Epithelial cell of prostate (primary cell): ENCODE results near the gene KCNH5.
A peak's percentile ranks its signal among the peaks of the same experiment; 100 is the strongest.

Experiments used
- DNase-seq: peaks from one replicate; pipeline ENCODE4 v3.0.0-alpha.2; 2011; ENCODE audit warnings: low read depth, low spot score
- H3K27ac ChIP-seq: fragments of 450-650 bp; 2 replicates; pipeline ENCODE4 v1.5.1; 2017; ENCODE audit warnings: mild to moderate bottlenecking

KCNH5 gene

GRCh38 chr14:62691647-62692489 is 353.4 kb downstream of the KCNH5 start:
- peak; percentile 96 for DNase-seq
- peak overlapping the region; percentile 91 for H3K27ac ChIP-seq

DNA sequence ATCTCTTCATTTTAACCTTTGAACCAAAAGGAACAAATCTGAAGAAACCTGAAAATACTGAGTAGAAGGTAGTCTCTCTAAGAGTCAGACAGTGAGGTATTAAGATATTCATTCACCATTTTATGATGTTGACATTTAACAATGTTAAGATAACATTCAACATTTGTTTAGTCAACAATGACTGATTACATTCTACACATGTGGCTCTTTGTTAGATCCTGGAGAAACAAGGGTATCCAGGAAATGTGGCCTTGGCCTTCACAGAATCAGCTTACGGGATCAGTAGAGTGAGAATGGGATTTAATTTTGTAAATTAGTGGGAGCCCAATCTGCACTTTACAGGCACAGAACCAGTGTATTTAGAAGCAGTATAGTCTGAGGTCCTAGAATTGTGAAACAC is 355.5 kb downstream of the KCNH5 start:
- no peak overlapping the region for H3K27ac ChIP-seq
- DNase-seq, result no peak

GRCh38 chr14:62687818-62688217 is 357.4 kb downstream of the KCNH5 start:
- DNase-seq, result no peak
- no peak overlapping the region for H3K27ac ChIP-seq

DNA sequence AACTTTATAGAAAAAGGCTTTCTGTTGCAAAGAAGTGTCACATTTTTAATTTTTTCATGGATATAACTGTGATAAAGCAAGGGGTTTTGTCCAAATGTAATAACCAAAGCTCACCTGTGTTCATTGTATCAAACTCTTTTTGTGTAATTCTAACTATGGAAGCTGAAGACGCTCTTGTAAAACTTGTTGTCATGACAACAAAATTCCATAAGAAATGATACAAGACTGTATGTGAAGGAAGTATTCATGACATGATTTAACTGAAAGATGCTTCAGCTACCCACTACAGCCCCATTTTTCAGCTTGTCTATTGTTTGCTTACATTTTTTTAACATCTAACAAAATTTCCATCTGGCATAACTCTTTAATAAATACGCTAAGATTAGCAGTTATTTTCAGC is 360.9 kb downstream of the KCNH5 start:
- DNase-seq, result no peak
- H3K27ac ChIP-seq, result no peak overlapping the region

GRCh38 chr14:62682208-62682607 is 363.1 kb downstream of the KCNH5 start:
- no peak for DNase-seq
- H3K27ac ChIP-seq, result no peak overlapping the region

DNA sequence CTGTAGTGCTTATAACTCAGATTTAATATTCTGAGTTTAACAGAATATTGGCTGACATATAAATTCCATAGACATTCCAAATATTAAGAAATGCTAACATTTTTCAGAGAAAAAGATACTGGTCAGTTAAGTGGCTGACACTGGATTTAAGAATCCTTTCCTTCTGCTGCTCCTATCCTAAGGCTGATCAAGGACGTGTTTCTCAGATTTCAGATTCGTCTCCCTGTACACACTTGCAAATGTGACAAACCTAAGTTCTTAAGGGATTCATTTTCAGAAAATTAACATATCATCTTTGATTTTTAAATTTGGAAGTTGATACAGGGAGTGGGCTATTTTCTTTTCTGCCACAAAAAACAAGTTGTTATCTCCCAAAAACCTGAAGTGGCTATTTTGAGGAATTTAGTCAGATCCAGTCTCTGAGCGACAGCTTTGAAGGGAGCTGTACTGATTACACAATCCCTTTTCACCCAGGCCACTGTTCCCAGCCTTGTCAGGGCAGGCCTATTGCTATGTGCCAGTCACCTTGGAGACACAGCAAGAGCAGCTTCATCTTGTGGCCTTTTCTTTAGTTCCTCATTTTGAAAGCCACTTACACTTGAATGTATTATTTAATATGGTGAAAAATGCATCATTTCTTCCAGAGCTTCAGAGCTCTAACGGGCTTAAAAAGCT is 370.6 kb downstream of the KCNH5 start:
- no peak for DNase-seq
- no peak overlapping the region for H3K27ac ChIP-seq

GRCh38 chr14:62673014-62673755 is 372.1 kb downstream of the KCNH5 start:
- no peak overlapping the region for H3K27ac ChIP-seq
- DNase-seq, result no peak

DNA sequence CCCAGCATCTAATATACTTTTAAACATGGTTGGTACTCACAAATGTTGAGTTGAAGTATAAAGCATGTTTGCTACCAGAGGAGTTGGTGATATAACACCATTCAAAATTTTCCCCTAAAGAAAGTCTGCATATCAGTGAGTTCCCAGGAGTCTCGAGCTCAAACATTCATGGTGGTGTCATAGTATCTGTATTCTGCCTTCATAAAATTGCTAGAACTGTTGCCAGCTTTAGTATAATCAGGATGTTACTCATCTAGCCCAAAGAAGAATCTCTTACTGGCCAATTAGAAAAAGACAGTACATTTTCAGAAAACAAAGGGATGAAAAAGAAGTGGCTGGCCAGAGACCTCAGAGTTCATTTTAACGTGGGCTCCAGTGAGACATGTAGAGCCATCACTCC is 374.7 kb downstream of the KCNH5 start:
- no peak for DNase-seq
- H3K27ac ChIP-seq, result no peak overlapping the region

GRCh38 chr14:62667421-62667914 is 377.8 kb downstream of the KCNH5 start:
- H3K27ac ChIP-seq, result no peak overlapping the region
- DNase-seq, result no peak

DNA sequence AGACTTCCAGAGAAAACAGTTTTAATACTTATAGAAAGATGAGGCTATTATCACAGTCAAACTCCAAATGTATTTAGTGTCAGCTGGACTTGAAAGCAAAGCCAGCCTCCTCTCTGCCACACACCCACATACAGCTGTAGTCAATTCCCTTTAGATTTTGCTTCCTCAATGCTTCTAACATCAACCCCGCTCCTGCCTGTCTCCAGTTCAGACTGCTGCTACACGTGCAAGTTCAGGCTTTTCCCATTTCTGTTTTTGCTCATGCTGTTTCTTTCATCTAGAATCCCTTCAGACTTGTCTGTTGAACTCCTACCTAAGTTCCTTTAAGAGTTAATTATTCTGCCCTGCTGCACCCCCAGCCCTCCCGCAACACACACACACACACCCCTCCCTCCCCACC is 380.0 kb downstream of the KCNH5 start:
- no peak overlapping the region for H3K27ac ChIP-seq
- no peak for DNase-seq

GRCh38 chr14:62663456-62663821 is 381.8 kb downstream of the KCNH5 start:
- DNase-seq, result no peak
- H3K27ac ChIP-seq, result no peak overlapping the region

DNA sequence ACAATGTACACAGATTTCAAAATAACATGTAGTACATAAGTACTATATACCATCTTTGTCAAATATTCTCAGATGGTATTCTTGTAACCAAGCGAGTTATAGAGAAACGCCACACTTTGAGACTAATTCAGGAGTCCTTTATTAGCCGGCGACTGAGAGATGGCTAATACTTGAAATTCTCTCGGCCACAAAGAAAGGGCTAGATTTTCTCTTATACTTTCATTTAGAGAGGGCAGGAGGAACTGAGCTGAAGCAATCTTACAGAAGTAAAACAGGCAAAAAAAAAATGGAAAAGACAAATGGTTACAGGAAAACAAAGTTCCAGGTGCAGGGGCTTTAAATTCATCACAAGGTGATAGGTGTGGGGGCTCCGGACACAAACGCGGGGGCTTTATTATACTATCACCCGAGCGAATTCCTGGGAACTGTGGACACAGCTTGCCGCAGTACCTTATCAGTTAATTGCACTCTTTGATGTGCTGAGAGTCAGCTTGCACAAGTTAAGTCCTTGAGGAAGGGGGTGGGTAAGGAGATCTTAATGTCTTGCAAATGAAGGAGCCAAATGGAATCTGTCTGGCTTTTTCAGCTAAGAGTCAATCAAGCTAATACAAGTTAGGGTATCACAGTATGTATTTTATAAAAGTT is 382.3 kb downstream of the KCNH5 start:
- no peak overlapping the region for H3K27ac ChIP-seq
- no peak for DNase-seq

DNA sequence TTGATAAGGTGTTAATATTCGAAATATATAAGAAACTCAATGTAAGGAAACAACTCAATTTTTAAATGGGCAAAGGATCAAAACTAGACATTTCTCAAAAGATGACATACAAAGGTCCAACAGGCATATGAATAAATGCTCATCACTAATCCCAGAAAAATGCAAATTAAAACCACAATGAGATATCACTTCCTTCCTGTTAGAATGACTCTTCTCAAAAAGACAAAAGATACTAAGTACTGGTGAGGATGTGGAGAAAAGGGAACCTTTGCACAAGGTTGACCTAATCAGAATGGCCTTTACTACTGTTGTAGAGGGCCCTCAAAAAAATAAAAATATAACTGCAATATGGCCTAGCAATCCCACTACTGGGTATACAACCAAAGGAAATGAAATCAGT is 383.4 kb downstream of the KCNH5 start:
- DNase-seq, result no peak
- H3K27ac ChIP-seq, result peak overlapping the region; percentile 54

DNA sequence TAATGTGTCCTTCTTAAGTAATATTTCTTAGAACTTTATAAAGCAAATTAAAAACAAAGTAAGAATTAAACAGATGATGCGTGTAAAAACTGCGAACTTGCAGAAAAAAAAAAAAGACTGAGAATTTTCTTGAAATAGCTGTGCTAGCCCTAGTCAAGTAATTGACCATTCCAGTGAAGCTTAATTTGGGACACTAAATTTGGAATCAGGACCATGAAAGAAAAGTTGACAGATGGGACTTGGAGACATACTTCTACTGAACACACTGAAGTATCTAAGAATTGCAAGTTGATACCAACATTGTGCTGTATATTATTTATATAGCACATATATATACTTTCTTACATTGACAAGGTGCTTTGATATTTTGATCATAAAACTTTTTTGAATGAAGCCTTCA is 386.6 kb downstream of the KCNH5 start:
- H3K27ac ChIP-seq, result no peak overlapping the region
- no peak for DNase-seq

DNA sequence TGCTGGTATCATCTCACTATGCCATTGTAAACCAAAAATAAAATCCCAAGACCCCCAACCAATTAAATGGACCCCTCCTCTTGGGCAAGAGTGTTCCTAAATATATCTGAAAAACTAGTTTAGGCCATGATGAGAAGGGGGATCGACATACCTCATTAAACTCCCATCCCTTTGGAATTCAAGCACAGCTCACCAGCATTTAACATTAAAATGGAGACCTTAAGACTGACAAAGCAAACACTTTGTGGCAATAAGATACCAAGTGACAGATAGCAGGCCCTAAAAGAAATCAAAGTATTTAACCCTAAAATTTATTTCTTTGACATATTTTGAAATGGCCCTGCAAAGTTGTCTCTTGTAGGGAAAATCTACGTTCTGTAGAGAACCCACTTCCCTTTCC is 387.9 kb downstream of the KCNH5 start:
- no peak overlapping the region for H3K27ac ChIP-seq
- DNase-seq, result no peak

- no peak for DNase-seq
- H3K27ac ChIP-seq, result no peak overlapping the region
Observed at GRCh38 chr14:62655166-62655565, 390.1 kb downstream of the KCNH5 start.

DNA sequence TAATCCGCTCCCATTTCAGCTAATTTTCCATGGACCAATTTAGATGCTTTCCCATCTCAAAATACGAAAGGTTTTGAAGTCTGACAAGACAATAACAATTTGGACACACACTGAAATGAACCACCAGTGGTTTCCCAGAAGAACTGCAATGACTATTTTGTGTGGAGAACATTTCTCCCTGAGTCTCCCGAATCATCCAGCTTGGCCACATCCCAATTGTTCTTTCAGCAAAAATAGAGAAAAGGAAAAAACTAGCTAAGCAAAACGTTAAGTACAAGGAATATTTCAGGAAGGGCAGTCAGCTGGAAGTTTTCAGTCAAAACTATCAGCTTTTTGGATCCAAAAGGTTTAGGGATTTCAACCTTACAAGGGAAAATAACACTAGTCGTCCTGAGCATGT is 390.6 kb downstream of the KCNH5 start:
- no peak overlapping the region for H3K27ac ChIP-seq
- DNase-seq, result no peak
